Naive B cell (primary cell): ENCODE measurements around the gene BEAN1. TPM values are rescaled to one million over a fixed set of nuclear protein-coding genes. Genes with fewer than 3 reads are reported as not detected.

Experiments used
- ATAC-seq, 2 donors: fragments of 150-1000 bp; cut with Tn5 transposase; 2 replicates each; pipeline ENCODE4 v1.10.0; 2021; ENCODE audit warnings: low read depth in 2 of 2, mild to moderate bottlenecking in 2 of 2, moderate library complexity in 2 of 2
- DNase-seq: peaks from one replicate; pipeline ENCODE4 v3.0.0; 2022
- H3K27ac Mint-ChIP-seq, 6 donors: one replicate each; pipeline ENCODE4 v1.8.0; 2020 to 2022; ENCODE audit warnings: mild to moderate bottlenecking in 6 of 6, mixed read lengths in 6 of 6, moderate library complexity in 5 of 6, inconsistent platforms in 2 of 6
- H3K27me3 Mint-ChIP-seq, 3 donors: one replicate each; pipeline ENCODE4 v1.8.0; 2021 to 2022; ENCODE audit warnings: mixed read lengths in 3 of 3, mild to moderate bottlenecking in 1 of 3
- H3K36me3 Mint-ChIP-seq, 2 donors: one replicate each; pipeline ENCODE4 v1.8.0; 2020 to 2022; ENCODE audit warnings: mixed read lengths in 2 of 2, inconsistent platforms in 1 of 2, mild to moderate bottlenecking in 1 of 2
- H3K4me1 Mint-ChIP-seq, 3 donors: one replicate each; pipeline ENCODE4 v1.8.0; 2020 to 2022; ENCODE audit warnings: mixed read lengths in 3 of 3, inconsistent platforms in 1 of 3, mild to moderate bottlenecking in 1 of 3, moderate library complexity in 1 of 3
- H3K4me3 Mint-ChIP-seq, 8 donors: one replicate each; pipeline ENCODE4 v1.8.0; 2020 to 2022; ENCODE audit warnings: mild to moderate bottlenecking in 8 of 8, mixed read lengths in 8 of 8, moderate library complexity in 8 of 8, inconsistent platforms in 2 of 8
- H3K9me3 Mint-ChIP-seq, 7 donors: one replicate each; pipeline ENCODE4 v1.8.0; 2020 to 2022; ENCODE audit warnings: mixed read lengths in 7 of 7, mild to moderate bottlenecking in 5 of 7, inconsistent platforms in 2 of 7, moderate library complexity in 1 of 7
- polyA plus RNA-seq, 6 donors: library from polyadenylated mRNA; unstranded; fragments of 300-500 nt; fragmentation: Illumina TruSeq; gene quantifications; one replicate each; pipeline ENCODE4 v1.2.3, GENCODE V29; 2021; ENCODE audit warnings: low read depth in 6 of 6

The BEAN1 gene
- polyA plus RNA-seq, 6 donors from 2014 or later, result not detected

DNA sequence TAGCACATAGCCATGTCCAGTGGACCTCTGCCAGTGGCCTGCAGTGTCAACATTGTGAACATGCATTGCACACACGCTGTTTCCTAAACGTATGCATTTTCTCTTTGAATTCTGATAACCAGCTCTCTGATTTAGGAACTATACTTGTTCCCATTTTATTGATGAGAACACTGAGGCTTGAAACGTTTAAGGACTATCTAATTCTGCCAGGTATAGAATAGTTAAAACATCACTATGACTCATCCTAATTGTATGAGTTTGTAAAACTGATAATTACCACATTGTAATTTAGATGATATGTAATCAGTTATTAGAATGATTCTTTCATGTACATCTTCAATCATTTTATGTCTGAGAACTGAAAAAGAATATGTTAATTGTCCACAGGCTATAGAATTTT is 3.1 kb downstream of the BEAN1 start:
- DNase-seq, result no peak
- Mint-ChIP-seq H3K4me3 (peak overlapping the region in 1 of 8 donors; percentile 0), H3K27ac (no peak overlapping the region), H3K4me1 (peaks cover 3 to 10% (median 8%) of the 10 kb centered on the region in 3 donors), H3K27me3 (peaks cover 50 to 81% (median 81%) of the 10 kb centered on the region in 3 donors), H3K36me3 (no peaks in the 10 kb centered on the region), H3K9me3 (peaks cover 0 to 12% (median 3%) of the 10 kb centered on the region in 7 donors)
- ATAC-seq, result no peak

DNA sequence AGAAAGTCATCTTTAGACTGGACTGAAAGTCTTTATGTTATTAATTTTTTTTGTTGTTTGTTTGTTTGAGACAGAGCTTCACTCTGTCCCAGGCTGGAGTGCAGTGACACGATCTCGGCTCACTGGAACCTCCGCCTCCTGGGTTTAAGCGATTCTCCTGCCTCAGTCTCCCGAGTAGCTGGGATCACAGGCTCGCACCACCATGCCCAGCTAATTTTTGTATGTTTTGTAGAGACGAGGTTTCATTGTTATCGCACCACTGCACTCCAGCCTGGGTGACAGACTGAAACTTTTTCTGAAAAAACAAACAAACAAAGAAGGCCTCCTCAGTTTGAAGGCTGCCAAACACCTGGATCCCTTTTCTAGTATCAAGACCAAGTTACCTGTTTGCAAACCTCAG is 4.7 kb downstream of the BEAN1 start:
- peak overlapping the region in 1 of 8 donors; percentile 12 for H3K4me3 Mint-ChIP-seq
- H3K36me3 Mint-ChIP-seq, result no peaks in the 10 kb centered on the region
- H3K27me3 Mint-ChIP-seq, result peaks cover 41 to 73% (median 71%) of the 10 kb centered on the region in 3 donors
- DNase-seq, result no peak
- H3K27ac Mint-ChIP-seq, result peak overlapping the region in 1 of 6 donors; percentile 38
- H3K4me1 Mint-ChIP-seq, result peaks cover 0 to 8% (median 0%) of the 10 kb centered on the region in 3 donors
- ATAC-seq, result no peak
- H3K9me3 Mint-ChIP-seq, result peaks cover 0 to 12% (median 3%) of the 10 kb centered on the region in 7 donors

- Mint-ChIP-seq H3K4me1 (peaks cover 0 to 8% (median 0%) of the 10 kb centered on the region in 3 donors), H3K36me3 (no peaks in the 10 kb centered on the region), H3K9me3 (peaks cover 0 to 12% (median 3%) of the 10 kb centered on the region in 7 donors), H3K27me3 (peaks cover 41 to 75% (median 68%) of the 10 kb centered on the region in 3 donors), H3K27ac (no peak overlapping the region), H3K4me3 (peak overlapping the region in 1 of 8 donors; percentile 70)
- DNase-seq, result no peak
- ATAC-seq, result no peak
Measured at GRCh38 chr16:66432429-66432828, 5.3 kb downstream of the BEAN1 start.

DNA sequence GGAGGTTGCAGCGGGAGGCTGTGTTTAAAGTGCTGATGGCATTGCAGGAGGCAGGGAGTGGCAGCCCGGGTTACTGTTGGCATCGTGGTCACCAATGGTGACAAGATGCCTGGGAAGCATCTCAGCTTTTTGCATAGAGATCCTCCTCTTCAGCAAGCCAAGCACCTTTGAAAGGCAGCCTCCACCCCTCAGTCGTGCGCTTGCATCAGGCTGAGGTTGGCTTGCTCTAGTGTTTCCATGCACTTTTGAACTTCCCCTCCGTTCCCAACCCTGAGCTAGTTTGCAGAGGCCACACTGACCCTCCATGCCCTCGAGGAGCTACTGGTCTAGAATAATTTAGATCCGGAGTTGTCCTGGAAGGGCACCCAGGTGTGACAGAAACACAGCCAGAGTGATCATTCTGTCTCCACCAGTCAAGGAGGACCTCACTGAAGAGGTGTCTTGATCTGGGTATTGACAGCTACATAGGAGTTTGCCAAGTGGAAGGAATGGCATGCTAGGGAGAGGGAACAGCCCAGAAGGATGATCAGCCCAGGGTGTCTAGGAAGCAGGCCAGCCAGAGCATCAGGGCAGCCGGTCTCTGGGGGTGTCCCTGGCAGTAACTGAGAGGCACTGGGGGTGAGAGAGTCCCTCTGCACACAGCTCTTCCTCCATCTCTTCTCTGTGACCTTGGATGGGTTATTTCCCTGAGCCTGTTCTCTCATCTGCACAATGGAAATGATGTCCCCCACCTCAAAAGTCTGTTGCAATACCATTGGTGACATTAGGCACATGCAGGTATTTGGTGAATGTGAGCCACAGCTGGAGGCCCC is 7.7 kb downstream of the BEAN1 start:
- no peak for DNase-seq
- no peak for ATAC-seq
- H3K4me1 Mint-ChIP-seq, result no peaks in the 10 kb centered on the region
- H3K27me3 Mint-ChIP-seq, result peaks cover 38 to 79% (median 68%) of the 10 kb centered on the region in 3 donors
- H3K36me3 Mint-ChIP-seq, result no peaks in the 10 kb centered on the region
- no peak overlapping the region for H3K4me3 Mint-ChIP-seq
- no peak overlapping the region for H3K27ac Mint-ChIP-seq
- H3K9me3 Mint-ChIP-seq, result peaks cover 0 to 9% (median 0%) of the 10 kb centered on the region in 7 donors

GRCh38 chr16:66435896-66436295 is 8.8 kb downstream of the BEAN1 start:
- Mint-ChIP-seq H3K27me3 (peaks cover 36 to 80% (median 64%) of the 10 kb centered on the region in 3 donors), H3K27ac (no peak overlapping the region), H3K4me1 (no peaks in the 10 kb centered on the region), H3K36me3 (no peaks in the 10 kb centered on the region), H3K9me3 (no peaks in the 10 kb centered on the region), H3K4me3 (no peak overlapping the region)
- ATAC-seq (no peak), DNase-seq (no peak)

GRCh38 chr16:66437391-66437945 is 10.4 kb downstream of the BEAN1 start:
- H3K4me1 Mint-ChIP-seq, result no peaks in the 10 kb centered on the region
- no peak for ATAC-seq
- peaks cover 39 to 69% (median 56%) of the 10 kb centered on the region in 3 donors for H3K27me3 Mint-ChIP-seq
- DNase-seq, result no peak
- H3K27ac Mint-ChIP-seq, result peak overlapping the region in 1 of 6 donors; percentile 27
- H3K4me3 Mint-ChIP-seq, result no peak overlapping the region
- no peaks in the 10 kb centered on the region for H3K9me3 Mint-ChIP-seq
- H3K36me3 Mint-ChIP-seq, result no peaks in the 10 kb centered on the region

DNA sequence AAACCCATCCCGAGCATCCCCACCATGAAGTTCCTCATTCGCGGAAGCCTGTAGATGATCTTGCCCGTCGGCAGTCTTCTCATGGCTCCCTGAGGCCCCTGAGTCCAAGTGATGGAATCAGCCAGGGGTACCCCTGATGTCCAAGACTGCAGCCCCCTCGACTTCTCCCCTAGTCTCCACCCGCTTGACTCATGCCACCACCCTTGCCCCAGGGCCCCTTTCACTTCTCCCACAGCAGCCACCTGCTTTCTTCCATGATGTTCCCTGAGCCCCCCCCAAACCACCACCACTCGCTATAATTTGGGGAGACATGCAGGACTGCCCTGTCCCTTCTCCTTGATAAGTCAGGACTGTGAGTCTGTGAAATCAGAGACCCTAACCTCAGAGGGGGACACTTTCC is 11.4 kb downstream of the BEAN1 start:
- no peaks in the 10 kb centered on the region for H3K4me1 Mint-ChIP-seq
- H3K9me3 Mint-ChIP-seq, result peaks cover 0 to 2% (median 0%) of the 10 kb centered on the region in 7 donors
- DNase-seq (no peak), ATAC-seq (no peak)
- no peak overlapping the region for H3K27ac Mint-ChIP-seq
- no peaks in the 10 kb centered on the region for H3K36me3 Mint-ChIP-seq
- H3K27me3 Mint-ChIP-seq, result peaks cover 35 to 61% (median 52%) of the 10 kb centered on the region in 3 donors
- no peak overlapping the region for H3K4me3 Mint-ChIP-seq

DNA sequence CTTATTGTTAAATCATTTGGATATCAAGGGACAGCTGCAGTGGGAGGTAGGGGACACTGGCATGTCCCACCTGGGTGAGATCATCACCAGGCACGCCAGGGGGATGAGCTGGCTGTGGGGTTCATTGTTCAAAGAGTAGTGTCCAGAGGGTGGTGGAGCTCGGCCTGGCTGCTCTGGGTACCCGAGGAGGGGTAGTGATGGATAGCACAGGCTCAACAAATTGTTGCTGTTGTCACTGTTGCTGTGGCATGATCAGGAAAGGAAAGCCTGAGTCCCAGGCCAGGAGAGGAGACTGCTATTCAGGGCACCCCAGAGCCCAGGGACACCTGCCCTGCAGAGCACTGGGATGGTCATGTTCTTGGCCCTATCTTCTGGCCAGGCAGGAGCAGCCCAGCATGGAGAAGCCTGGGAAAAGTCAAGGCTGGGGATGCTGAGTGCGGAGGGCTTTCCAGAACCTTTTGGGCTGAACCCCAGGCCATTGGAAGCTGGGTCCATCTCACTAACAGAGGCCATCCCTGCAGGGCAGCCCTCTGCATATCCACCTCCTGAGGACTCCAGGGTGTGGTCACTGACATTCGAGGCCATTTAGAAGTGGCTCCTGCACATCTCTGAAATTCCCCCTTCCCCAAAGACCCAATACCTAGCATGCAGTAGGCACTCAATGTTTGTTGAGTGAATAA is 12.1 kb downstream of the BEAN1 start:
- Mint-ChIP-seq H3K27me3 (peaks cover 35 to 65% (median 55%) of the 10 kb centered on the region in 3 donors), H3K4me3 (peak overlapping the region in 1 of 8 donors; percentile 25), H3K9me3 (peaks cover 0 to 2% (median 0%) of the 10 kb centered on the region in 7 donors), H3K27ac (no peak overlapping the region), H3K4me1 (no peaks in the 10 kb centered on the region), H3K36me3 (no peaks in the 10 kb centered on the region)
- no peak for DNase-seq
- no peak for ATAC-seq

GRCh38 chr16:66440271-66440802 is 13.2 kb downstream of the BEAN1 start:
- peaks cover 0 to 2% (median 0%) of the 10 kb centered on the region in 7 donors for H3K9me3 Mint-ChIP-seq
- no peaks in the 10 kb centered on the region for H3K4me1 Mint-ChIP-seq
- H3K27me3 Mint-ChIP-seq, result peaks cover 41 to 64% (median 57%) of the 10 kb centered on the region in 3 donors
- H3K4me3 Mint-ChIP-seq, result no peak overlapping the region
- no peak for DNase-seq
- no peak for ATAC-seq
- peak overlapping the region in 1 of 6 donors; percentile 67 for H3K27ac Mint-ChIP-seq
- no peaks in the 10 kb centered on the region for H3K36me3 Mint-ChIP-seq

DNA sequence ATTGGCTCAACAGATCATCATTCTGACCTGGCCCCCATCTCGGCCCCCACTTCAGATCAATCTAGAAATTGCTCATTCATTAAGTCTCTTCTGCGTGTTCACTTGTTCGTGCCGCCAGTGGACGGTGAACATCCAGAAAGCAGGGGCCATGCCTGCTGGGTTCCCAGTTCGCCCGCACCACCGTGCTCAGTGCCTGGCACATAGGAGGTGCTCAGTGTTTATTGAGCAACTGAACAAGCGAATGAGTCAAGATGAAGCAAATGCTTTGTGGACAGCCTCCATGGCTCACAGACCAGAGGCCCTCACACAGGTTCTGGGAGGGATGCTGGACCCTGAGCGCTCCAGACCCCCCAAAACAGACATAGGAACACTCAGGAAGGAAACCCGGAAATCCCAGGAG is 13.9 kb downstream of the BEAN1 start:
- DNase-seq, result no peak
- Mint-ChIP-seq H3K36me3 (no peaks in the 10 kb centered on the region), H3K9me3 (peaks cover 0 to 2% (median 0%) of the 10 kb centered on the region in 7 donors), H3K27me3 (peaks cover 44 to 64% (median 59%) of the 10 kb centered on the region in 3 donors), H3K4me1 (no peaks in the 10 kb centered on the region), H3K4me3 (no peak overlapping the region), H3K27ac (no peak overlapping the region)
- ATAC-seq, result no peak

GRCh38 chr16:66441586-66442375 is 14.7 kb downstream of the BEAN1 start:
- Mint-ChIP-seq H3K9me3 (peaks cover 0 to 3% (median 0%) of the 10 kb centered on the region in 7 donors), H3K27me3 (peaks cover 50 to 72% (median 68%) of the 10 kb centered on the region in 3 donors), H3K27ac (no peak overlapping the region), H3K4me1 (no peaks in the 10 kb centered on the region), H3K36me3 (no peaks in the 10 kb centered on the region), H3K4me3 (no peak overlapping the region)
- no peak for DNase-seq
- no peak for ATAC-seq

- Mint-ChIP-seq H3K4me1 (no peaks in the 10 kb centered on the region), H3K4me3 (no peak overlapping the region), H3K9me3 (peaks cover 0 to 3% (median 0%) of the 10 kb centered on the region in 7 donors), H3K27ac (no peak overlapping the region), H3K36me3 (no peaks in the 10 kb centered on the region), H3K27me3 (peaks cover 50 to 77% (median 69%) of the 10 kb centered on the region in 3 donors)
- no peak for ATAC-seq
- DNase-seq, result no peak
Measured at GRCh38 chr16:66442502-66443268, 15.6 kb downstream of the BEAN1 start.
